H1 (cell line): Measurements from ENCODE around the gene BBX. TPM values are rescaled to one million over a fixed set of nuclear protein-coding genes. Genes with fewer than 3 reads are reported as not detected.

Experiments used
- CTCF ChIA-PET: fragments of 300-600 bp; sonication (Branson Sonifier 250); formaldehyde crosslinking; loops from one replicate; lab custom pipeline; 2021; ENCODE audit not compliant: partially characterized antibody; lab: Charles Lee
- POLR2A ChIA-PET: fragments of 300-600 bp; sonication (Branson Sonifier 250); formaldehyde crosslinking; loops from one replicate; lab custom pipeline; 2021; ENCODE audit warnings: inconsistent platforms; ENCODE audit not compliant: partially characterized antibody; lab: Charles Lee
- DNase-seq, 2 experiments: peaks; one replicate each; pipeline versions ENCODE4 v3.0.0 to v3.0.0-alpha.2; 2010 to 2022; ENCODE audit warnings: low spot score in 2 of 2, low read depth in 1 of 2, mixed read lengths in 1 of 2
- FAIRE-seq: peaks from 2 replicates; lab custom pipeline; 2011; peaks lifted over from hg19 to GRCh38; lab: Jason Lieb, UNC
- H2AFZ ChIP-seq: 2 replicates; pipeline ENCODE4 v1.8.1; 2012; ENCODE audit warnings: low read length, inconsistent platforms
- H2AK5ac ChIP-seq: 2 replicates; pipeline ENCODE4 v1.6.1; 2013; ENCODE audit warnings: low read depth, low read length
- H2BK120ac ChIP-seq: replicated peaks from 2 replicates; pipeline ENCODE3; 2013; ENCODE audit warnings: low read depth, low read length, inconsistent platforms
- H2BK12ac ChIP-seq: 2 replicates; pipeline ENCODE4 v1.6.1; 2013; ENCODE audit warnings: low read depth, low read length
- H2BK15ac ChIP-seq: 2 replicates; pipeline ENCODE4 v1.6.1; 2013; ENCODE audit warnings: low read length
- H2BK20ac ChIP-seq: 2 replicates; pipeline ENCODE4 v1.6.1; 2013; ENCODE audit warnings: low read length
- H2BK5ac ChIP-seq: 2 replicates; pipeline ENCODE4 v1.6.1; 2013; ENCODE audit warnings: low read depth, low read length
- H3K14ac ChIP-seq: 2 replicates; pipeline ENCODE4 v1.6.1; 2013; ENCODE audit warnings: inconsistent platforms; ENCODE audit not compliant: insufficient read length
- H3K18ac ChIP-seq: 2 replicates; pipeline ENCODE4 v1.6.1; 2013; ENCODE audit warnings: low read length; ENCODE audit errors: extremely low read depth
- H3K23ac ChIP-seq: 2 replicates; pipeline ENCODE4 v1.6.1; 2013; ENCODE audit warnings: inconsistent platforms; ENCODE audit not compliant: insufficient read length
- H3K23me2 ChIP-seq: 2 replicates; pipeline ENCODE4 v1.6.1; 2013; ENCODE audit warnings: low read depth, low read length
- H3K27ac ChIP-seq: 2 replicates; pipeline ENCODE4 v1.6.1; 2011; ENCODE audit warnings: low read depth, low read length, inconsistent platforms
- H3K27me3 ChIP-seq, 4 experiments: replicated peaks in 1 of 4; 1 replicate in 1 of 4; 2 replicates in 3 of 4; pipeline versions ENCODE4 v1.6.1 to v1.8.1; 2011 to 2013; ENCODE audit warnings: low read length in 3 of 4, mild to moderate bottlenecking in 3 of 4, inconsistent platforms in 2 of 4, mixed read lengths in 2 of 4, moderate library complexity in 1 of 4; ENCODE audit not compliant: control insufficient read depth in 3 of 4, insufficient read depth in 3 of 4; ENCODE audit errors: extremely low read depth in 1 of 4
- H3K36me3 ChIP-seq, 4 experiments: 2 replicates each; pipeline versions ENCODE4 v1.6.1 to v1.8.1; 2011 to 2013; ENCODE audit warnings: mild to moderate bottlenecking in 4 of 4, low read length in 3 of 4, moderate library complexity in 2 of 4, control low read depth in 1 of 4, inconsistent platforms in 1 of 4; ENCODE audit not compliant: insufficient read depth in 4 of 4, control insufficient read depth in 2 of 4
- H3K4ac ChIP-seq: replicated peaks from 2 replicates; pipeline ENCODE3; 2013; ENCODE audit warnings: low read length, low read depth, mixed read lengths, inconsistent platforms; ENCODE audit not compliant: insufficient read length
- H3K4me1 ChIP-seq, 4 experiments: replicated peaks in 1 of 4; 1 replicate in 1 of 4; 2 replicates in 3 of 4; pipeline versions ENCODE4 v1.6.1 to v1.8.1; 2011 to 2013; ENCODE audit warnings: low read length in 3 of 4, inconsistent platforms in 2 of 4, mixed read lengths in 1 of 4; ENCODE audit not compliant: insufficient read depth in 4 of 4, control insufficient read depth in 3 of 4
- H3K4me2 ChIP-seq, 2 experiments: 2 replicates each; pipeline versions ENCODE4 v1.6.1 to v1.8.1; 2011 to 2013; ENCODE audit warnings: low read depth in 2 of 2, low read length in 2 of 2, control low read depth in 1 of 2, inconsistent platforms in 1 of 2, mild to moderate bottlenecking in 1 of 2; ENCODE audit not compliant: insufficient read depth in 1 of 2
- H3K4me3 ChIP-seq, 4 experiments: fragments of 200-600, 300-600 bp in 1 of 4; sonication (generic), shearing (Covaris generic), sonication (Bioruptor Twin) in 1 of 4; 2 replicates each; pipeline versions ENCODE4 v1.5.1 to v1.8.1; 2011 to 2016; ENCODE audit warnings: low read length in 4 of 4, low read depth in 3 of 4, control low read depth in 2 of 4, inconsistent platforms in 2 of 4, mild to moderate bottlenecking in 2 of 4, mixed read lengths in 1 of 4, moderate library complexity in 1 of 4; ENCODE audit not compliant: insufficient read depth in 2 of 4; ENCODE audit errors: extremely low read depth in 1 of 4
- H3K56ac ChIP-seq: replicated peaks from 2 replicates; pipeline ENCODE3; 2013; ENCODE audit warnings: low read depth, mild to moderate bottlenecking, mixed read lengths, low read length, inconsistent platforms; ENCODE audit not compliant: insufficient read length
- H3K79me1 ChIP-seq: 2 replicates; pipeline ENCODE4 v1.6.1; 2013; ENCODE audit warnings: low read depth, low read length, control low read depth
- H3K79me2 ChIP-seq, 2 experiments: 2 replicates each; pipeline versions ENCODE4 v1.6.1 to v1.8.1; 2012 to 2013; ENCODE audit warnings: low read length in 2 of 2, mild to moderate bottlenecking in 2 of 2, inconsistent platforms in 1 of 2; ENCODE audit not compliant: insufficient read depth in 2 of 2, control insufficient read depth in 1 of 2
- H3K9ac ChIP-seq, 4 experiments: replicated peaks in 1 of 4; 1 replicate in 1 of 4; 2 replicates in 3 of 4; pipeline versions ENCODE4 v1.6.1 to v1.8.1; 2011 to 2013; ENCODE audit warnings: low read depth in 3 of 4, low read length in 3 of 4, control low read depth in 2 of 4, mild to moderate bottlenecking in 2 of 4, moderate library complexity in 2 of 4, inconsistent platforms in 1 of 4; ENCODE audit errors: extremely low read depth in 1 of 4
- H3K9me3 ChIP-seq, 2 experiments: 2 replicates each; pipeline versions ENCODE4 v1.6.1 to v1.8.1; 2012 to 2013; ENCODE audit warnings: mild to moderate bottlenecking in 2 of 2, moderate library complexity in 2 of 2, control low read depth in 1 of 2, inconsistent platforms in 1 of 2, low read depth in 1 of 2, low read length in 1 of 2, mixed read lengths in 1 of 2; ENCODE audit not compliant: insufficient read depth in 2 of 2
- H4K20me1 ChIP-seq, 2 experiments: replicated peaks in 1 of 2; 2 replicates each; pipeline versions ENCODE3 to v1.8.1; 2011 to 2013; ENCODE audit warnings: inconsistent platforms in 2 of 2, low read length in 2 of 2, mild to moderate bottlenecking in 1 of 2; ENCODE audit not compliant: insufficient read depth in 2 of 2, control insufficient read depth in 1 of 2
- H4K5ac ChIP-seq: 2 replicates; pipeline ENCODE4 v1.6.1; 2013; ENCODE audit warnings: low read length, low read depth, mixed read lengths, inconsistent platforms; ENCODE audit not compliant: insufficient read length
- H4K8ac ChIP-seq: 2 replicates; pipeline ENCODE4 v1.8.0; 2013; ENCODE audit warnings: mild to moderate bottlenecking, moderate library complexity, low read length, inconsistent platforms; ENCODE audit not compliant: insufficient read depth; ENCODE audit errors: extremely low read depth
- H4K91ac ChIP-seq: replicated peaks from 2 replicates; pipeline ENCODE3; 2013; ENCODE audit warnings: low read length, mixed read lengths, inconsistent platforms; ENCODE audit not compliant: insufficient read length
- ATF2 ChIP-seq: IDR thresholded peaks from 2 replicates; pipeline ENCODE4 v1.6.1; 2012; ENCODE audit warnings: low read length, inconsistent platforms
- CBX8 ChIP-seq: fragments of 300-800, 300-1000 bp; sonication (generic); IDR thresholded peaks from 2 replicates; pipeline ENCODE4 v1.7.1; 2016; ENCODE audit warnings: low read depth, low read length, borderline replicate concordance
- CREB1 ChIP-seq: IDR thresholded peaks from 2 replicates; pipeline ENCODE4 v1.6.1; 2012; ENCODE audit warnings: inconsistent platforms
- E2F6 ChIP-seq: IDR thresholded peaks from 2 replicates; pipeline ENCODE4 v1.6.1; 2012; ENCODE audit warnings: inconsistent platforms
- KDM1A ChIP-seq: fragments of 200-600, 300-600 bp; sonication (generic); IDR thresholded peaks from 2 replicates; pipeline ENCODE4 v1.7.1; 2016; ENCODE audit warnings: mild to moderate bottlenecking, low read length, borderline replicate concordance
- POLR2AphosphoS5 ChIP-seq: IDR thresholded peaks from 2 replicates; pipeline ENCODE4 v1.6.1; 2011; ENCODE audit warnings: low read depth, low read length
- SIX5 ChIP-seq: IDR thresholded peaks from 2 replicates; pipeline ENCODE4 v1.6.1; 2011; ENCODE audit warnings: mild to moderate bottlenecking, low read depth, low read length
- SP2 ChIP-seq: IDR thresholded peaks from 2 replicates; pipeline ENCODE4 v1.6.1; 2012; ENCODE audit warnings: mild to moderate bottlenecking, low read length, inconsistent platforms
- WGBS, 2 experiments: shearing (Covaris generic) in 1 of 2; methylation state at CpG; one replicate each; pipeline versions ENCODE4 v1.1.6 to v1.1.7; 2013 to 2015; ENCODE audit warnings: low lambda C conversion rate in 2 of 2, mixed read lengths in 2 of 2, inconsistent platforms in 1 of 2, low coverage in 1 of 2, missing lambda C conversion rate in 1 of 2; ENCODE audit not compliant: insufficient replicate concordance in 2 of 2, insufficient coverage in 1 of 2, insufficient read length in 1 of 2; ENCODE audit errors: extremely low coverage in 1 of 2, missing lambda C conversion rate in 1 of 2; 5-methylcytosine and 5-hydroxymethylcytosine counted together
- polyA plus RNA-seq, 7 experiments: library from polyadenylated mRNA; depleted of rRNA in 3 of 7; stranded (reverse) in 5 of 7; unstranded in 2 of 7; fragments of >200 nt in 5 of 7; fragments of 200-250 nt in 2 of 7; gene quantifications; 1 replicate in 5 of 7; 2 replicates in 1 of 7; 4 replicates in 1 of 7; pipeline versions ENCODE4 v1.2.1 to v1.2.3, GENCODE V29; 2011 to 2013; ENCODE audit warnings: missing spikeins in 2 of 7, mixed read lengths in 2 of 7
- total RNA-seq: library from RNA; stranded (reverse); fragmentation: NEBNext Ultra II Directional; extraction: Animal tissue kit (Norgen Biotek cat#: 25700); gene quantifications from 2 replicates; pipeline ENCODE4 v1.2.1, GENCODE V29; 2021

BBX gene
- total and polyA plus RNA-seq, 2 of the 8 experiments (the other 6 are each of a cell fraction or from before 2014, with no cell fraction given): 11.0 to 42.5 TPM

GRCh38 chr3:107524326-107524840 is 1.6 kb downstream of the BBX start:
- Histone ChIP-seq H3K4me3 (peak overlapping the region; percentile 81 to 99 (median 86)), H3K9me3 (no peaks in the 10 kb centered on the region), H3K36me3 (peaks cover 0 to 11% (median 0%) of the 10 kb centered on the region in 4 experiments; a peak in 1 of 8 replicates), H2AK5ac (no peak overlapping the region), H3K27me3 (peaks cover 0 to 7% (median 1%) of the 10 kb centered on the region in 4 experiments; a peak in 1 of 7 replicates)
- WGBS, 2 experiments: 2% methylated on average over 16 of the region's 18 CpGs; no CpG with 5 or more reads in 1 of the 2 experiments
- TF ChIP-seq E2F6: no peak
- no peak for TF ChIP-seq CREB1
- no peak for TF ChIP-seq POLR2AphosphoS5
- TF ChIP-seq KDM1A: no peak
- no peak for TF ChIP-seq SIX5
- TF ChIP-seq CBX8: no peak
- TF ChIP-seq ATF2: no peak
- no peak for TF ChIP-seq SP2
- TF ChIP-seq, all 59 proteins: peak for 0
- no peak overlapping the region for H4K5ac ChIP-seq
- H3K4me1 ChIP-seq: peaks cover 0 to 5% (median 3%) of the 10 kb centered on the region in 4 experiments; a peak in 4 of 7 replicates
- H3K23ac ChIP-seq: no peak overlapping the region
- H2BK12ac ChIP-seq: no peak overlapping the region
- no peak overlapping the region for H2BK120ac ChIP-seq
- peaks cover 0 to 36% of the 10 kb centered on the region in 2 experiments; a peak in 3 of 4 replicates for H3K79me2 ChIP-seq
- no peak overlapping the region for H2BK5ac ChIP-seq
- H4K8ac ChIP-seq: no peak overlapping the region
- H2AFZ ChIP-seq: peak overlapping the region; percentile 91; the same call in 1 of the 2 replicates
- H3K23me2 ChIP-seq: peaks cover 17% of the 10 kb centered on the region
- no peak overlapping the region; a peak in 1 of 7 replicates for H3K9ac ChIP-seq
- 0 out of 2 replicates have a peak overlapping the region, but pooled peaks have one; percentile 10 for H3K27ac ChIP-seq
- H2BK20ac ChIP-seq: no peak overlapping the region
- FAIRE-seq: no peak
- no peak overlapping the region for H3K14ac ChIP-seq
- no peak overlapping the region for H3K56ac ChIP-seq
- no peak overlapping the region for H3K4ac ChIP-seq
- no peaks in the 10 kb centered on the region for H3K79me1 ChIP-seq
- H4K91ac ChIP-seq: no peak overlapping the region
- no peak overlapping the region for H2BK15ac ChIP-seq
- peak overlapping the region; percentile 95 to 96 for H3K4me2 ChIP-seq
- ChIA-PET CTCF (interaction anchor here (0.6 to 1.1 kb wide), 2 partner anchors 9 to 94 kb away, joined by 3 to 5 read pairs; no protein-coding TSS in a partner anchor), POLR2A (interaction anchor here (0.8 to 1.3 kb wide), 7 partner anchors 10 to 95 kb away, joined by 3 to 14 read pairs (median 4); no protein-coding TSS in a partner anchor)
- no peak overlapping the region; the same call in 1 of the 2 replicates for H3K18ac ChIP-seq
- no peak for DNase-seq
- peaks cover 5 to 8% of the 10 kb centered on the region in 2 experiments for H4K20me1 ChIP-seq
